DMS53 treated with DMSO at 0.1 percent for 48 hours (cell line): ENCODE data around the gene CACNG1.

Experiments used
- DNase-seq: peaks from one replicate; lab custom pipeline; 2025; ENCODE audit not compliant: unreplicated experiment; lab: John Stamatoyannopoulos, UW

CACNG1 gene

DNA sequence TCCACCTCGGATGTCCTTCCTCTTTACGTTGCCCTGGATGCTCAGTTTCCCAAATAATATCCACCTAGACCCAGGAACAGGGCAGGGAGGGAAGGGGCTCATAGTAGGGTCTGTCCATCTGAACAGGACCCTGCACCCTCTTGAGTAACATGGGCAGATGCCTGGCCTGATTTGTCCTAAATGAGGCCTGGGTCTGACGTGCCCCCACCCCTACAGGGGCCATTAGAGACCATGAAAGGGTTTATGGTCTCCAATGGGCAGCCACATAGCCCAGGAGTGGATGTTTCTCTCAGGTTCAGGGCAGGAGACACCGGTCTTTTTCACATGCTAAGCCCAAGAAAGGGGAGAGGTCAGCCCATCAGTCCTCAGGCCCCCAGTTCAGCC lies 6.8 kb downstream of the CACNG1 start:
- no peak for DNase-seq

GRCh38 chr17:67051837-67052236 lies 7.5 kb downstream of the CACNG1 start:
- no peak for DNase-seq

- DNase-seq: no peak
Observed at GRCh38 chr17:67052720-67053437, 8.5 kb downstream of the CACNG1 start.

DNA sequence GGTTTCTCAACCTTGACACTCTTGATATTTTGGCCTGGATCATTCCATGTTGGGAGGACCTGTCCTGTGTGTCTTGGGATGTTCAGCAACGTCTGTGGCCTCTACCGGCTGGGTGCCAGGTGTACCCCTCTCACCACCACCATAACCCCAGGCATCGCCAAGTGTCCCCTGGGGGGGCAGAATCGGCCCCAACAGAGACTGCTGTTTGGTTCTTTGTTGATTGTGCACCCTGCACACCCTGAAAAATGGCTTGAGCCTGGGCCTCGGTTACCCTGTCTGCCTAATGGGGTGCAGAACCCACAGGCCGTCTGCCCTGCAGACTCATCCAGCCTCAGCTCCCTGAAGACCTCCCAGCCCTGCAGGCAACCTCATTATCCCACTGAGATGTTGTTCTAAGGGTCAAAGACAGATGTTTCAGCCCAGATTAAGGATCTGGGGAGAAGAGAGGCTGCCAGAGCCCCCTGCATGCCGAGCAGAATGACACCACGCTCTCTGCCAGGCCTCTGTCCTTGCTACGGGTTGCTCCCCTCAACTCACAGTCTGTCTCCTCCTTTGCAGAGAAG lies 9.2 kb downstream of the CACNG1 start:
- DNase-seq: no peak

- no peak for DNase-seq
Observed at GRCh38 chr17:67054011-67054591, 9.7 kb downstream of the CACNG1 start.

DNA sequence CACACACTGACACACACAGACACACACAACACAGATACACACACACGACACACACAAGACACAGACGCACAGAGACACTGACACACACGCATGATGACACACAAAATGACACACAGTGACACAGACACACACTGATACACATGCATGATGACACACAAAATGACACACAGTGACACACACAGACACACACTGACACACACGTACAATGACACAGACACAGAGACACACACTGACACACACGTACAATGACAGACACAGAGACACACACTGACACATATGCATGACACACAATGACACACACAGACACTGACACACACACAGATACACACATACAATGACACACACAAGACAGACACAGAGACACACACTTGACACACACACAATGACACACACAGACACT lies 10.3 kb downstream of the CACNG1 start:
- no peak for DNase-seq

- DNase-seq: no peak
Observed at GRCh38 chr17:67055041-67055443, 10.7 kb downstream of the CACNG1 start.

DNA sequence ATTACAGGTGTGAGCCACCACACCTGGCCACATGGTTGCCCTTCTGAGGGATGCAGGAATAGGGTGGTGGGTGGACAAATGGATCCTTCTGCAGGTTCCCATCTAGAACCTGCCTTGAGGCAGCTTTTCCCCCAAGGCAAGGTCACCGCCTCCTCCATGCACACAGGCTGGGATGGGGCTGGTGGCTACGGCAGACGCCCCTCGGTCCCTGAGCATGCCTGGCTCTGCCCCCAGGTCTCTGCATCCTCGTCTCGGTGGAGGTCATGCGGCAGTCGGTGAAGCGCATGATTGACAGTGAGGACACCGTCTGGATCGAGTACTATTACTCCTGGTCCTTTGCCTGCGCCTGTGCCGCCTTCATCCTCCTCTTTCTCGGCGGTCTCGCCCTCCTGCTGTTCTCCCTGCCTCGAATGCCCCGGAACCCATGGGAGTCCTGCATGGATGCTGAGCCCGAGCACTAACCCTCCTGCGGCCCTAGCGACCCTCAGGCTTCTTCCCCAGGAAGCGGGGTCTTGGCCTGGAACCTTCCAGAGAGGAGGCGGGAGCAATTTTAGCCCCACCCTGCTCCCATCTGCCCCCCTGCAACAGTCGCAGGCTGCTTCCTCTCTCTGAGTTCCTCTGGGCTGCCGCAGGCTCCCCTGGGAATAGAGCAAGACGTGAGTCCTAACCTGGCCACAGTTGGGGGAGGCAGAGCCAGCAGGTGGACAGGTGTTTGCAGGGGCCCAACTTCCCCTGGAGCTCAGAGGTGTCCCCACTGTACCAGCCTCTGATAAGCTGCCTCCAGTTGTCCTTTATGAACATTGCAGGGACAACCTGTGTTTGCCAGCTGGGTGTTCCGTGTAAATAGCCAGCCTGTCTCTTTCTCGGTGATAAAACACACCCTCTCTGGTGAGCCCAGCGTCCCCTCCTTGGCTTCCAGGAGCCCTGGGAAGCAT lies 11.7 kb downstream of the CACNG1 start:
- DNase-seq: no peak

GRCh38 chr17:67056746-67057490 lies 12.6 kb downstream of the CACNG1 start:
- DNase-seq: no peak

GRCh38 chr17:67058036-67058435 lies 13.7 kb downstream of the CACNG1 start:
- no peak for DNase-seq

GRCh38 chr17:67059372-67059771 lies 15.0 kb downstream of the CACNG1 start:
- no peak for DNase-seq

DNA sequence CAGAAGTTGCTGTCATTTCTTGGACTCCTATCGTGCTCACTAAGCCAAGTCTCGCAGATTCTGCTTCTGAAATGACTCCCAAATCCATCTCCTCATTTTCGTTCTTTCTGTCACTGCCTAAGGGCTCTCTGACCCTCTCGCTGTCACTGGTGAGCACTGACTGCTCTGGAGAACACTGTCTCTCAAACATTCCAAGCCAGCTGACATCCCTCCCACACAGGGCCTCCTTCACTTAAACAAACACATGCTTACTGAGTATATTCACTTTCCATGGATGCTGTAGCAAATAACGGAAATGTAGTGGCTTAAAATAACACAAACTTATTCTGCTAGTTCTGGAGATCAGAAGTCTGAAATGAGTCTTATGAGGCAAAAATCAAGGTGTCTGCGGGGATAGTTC lies 18.8 kb downstream of the CACNG1 start:
- no peak for DNase-seq

DNA sequence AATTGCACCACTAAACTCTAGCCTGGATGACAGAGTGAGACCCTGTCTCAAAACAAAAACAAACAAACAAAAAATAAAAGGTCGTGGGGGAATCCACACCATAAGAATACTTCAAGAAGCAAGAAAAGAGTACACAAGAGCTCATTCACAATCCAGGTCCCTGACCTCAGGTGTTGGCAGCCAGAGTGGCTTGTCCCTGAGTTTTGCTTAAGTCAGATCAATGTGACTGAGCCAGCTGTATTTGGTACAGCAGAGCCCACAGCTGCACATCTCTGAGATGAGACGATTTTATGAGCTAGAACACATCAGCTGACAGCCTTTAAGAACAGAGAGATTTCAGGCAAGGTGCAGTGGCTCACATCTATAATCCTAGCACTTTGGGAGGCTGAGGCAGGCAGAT lies 22.4 kb downstream of the CACNG1 start:
- DNase-seq: no peak

- DNase-seq: no peak
Observed at GRCh38 chr17:67067571-67068482, 23.5 kb downstream of the CACNG1 start.

- DNase-seq: no peak
Observed at GRCh38 chr17:67068999-67069398, 24.6 kb downstream of the CACNG1 start.

GRCh38 chr17:67069603-67070136 lies 25.3 kb downstream of the CACNG1 start:
- no peak for DNase-seq

- DNase-seq: no peak
Observed at GRCh38 chr17:67071595-67071994, 27.2 kb downstream of the CACNG1 start.

GRCh38 chr17:67072885-67073284 lies 28.5 kb downstream of the CACNG1 start:
- DNase-seq: no peak

- DNase-seq: no peak
Observed at GRCh38 chr17:67074781-67075180, 30.4 kb downstream of the CACNG1 start.

DNA sequence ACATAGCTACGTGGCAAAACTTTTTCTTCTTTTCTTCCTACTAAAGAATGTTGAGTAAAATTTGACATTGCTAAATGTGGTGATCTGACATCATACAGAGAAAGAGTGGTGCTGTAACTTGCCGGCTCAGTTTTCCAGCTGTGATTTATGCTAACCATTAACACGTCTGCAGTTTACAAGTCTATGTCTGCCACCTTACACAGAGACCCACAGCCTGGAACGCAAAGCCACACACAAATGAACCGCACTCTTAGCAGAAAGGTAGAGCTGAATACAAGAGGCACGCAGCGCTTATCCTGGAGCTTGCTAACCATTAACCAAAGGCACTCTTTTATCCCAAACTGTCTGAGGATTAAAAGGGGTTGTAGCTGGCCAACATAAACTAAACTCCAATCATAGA lies 31.9 kb downstream of the CACNG1 start:
- no peak for DNase-seq
